Cardiac fibroblast (primary cell): ENCODE results near the gene GRHPR.
"Not testable (repeated sequence)": the region's sequence is repeated elsewhere in the genome, so short reads cannot be mapped to it uniquely, and the experiment has no call there.

Source experiments
- DNase-seq, 2 donors: peaks; one replicate each; pipeline versions ENCODE4 v3.0.0 to v3.0.0-alpha.2; 2010; ENCODE audit warnings: low read depth in 2 of 2
- H3K4me3 ChIP-seq, 2 donors: replicated peaks in 1 of 2; 1 replicate in 1 of 2; 2 replicates in 1 of 2; pipeline ENCODE4 v1.5.1; 2011; ENCODE audit warnings: low read depth in 2 of 2, low read length in 2 of 2, mild to moderate bottlenecking in 2 of 2, moderate library complexity in 1 of 2
- CTCF ChIP-seq: IDR thresholded peaks from one replicate; pipeline ENCODE4 v1.5.1; 2011; ENCODE audit warnings: low read depth, mild to moderate bottlenecking, low read length, inconsistent platforms

GRHPR gene

GRCh38 chr9:37421914-37422288, 595 bp upstream of the GRHPR start:
- DNase-seq = no peak
- no peak for TF ChIP-seq CTCF
- H3K4me3 ChIP-seq = peak overlapping the region; percentile 71 to 76

GRCh38 chr9:37423508-37423907, 1.0 kb downstream of the GRHPR start:
- no peak for DNase-seq
- TF ChIP-seq CTCF = no peak
- H3K4me3 ChIP-seq = peak overlapping the region; percentile 71 to 76

- no peak for TF ChIP-seq CTCF
- peak overlapping the region in 1 of 2 donors; percentile 13 for H3K4me3 ChIP-seq
- no peak for DNase-seq
Observed at GRCh38 chr9:37424204-37424685, 1.7 kb downstream of the GRHPR start.

GRCh38 chr9:37424686-37425297, 2.3 kb downstream of the GRHPR start:
- no peak overlapping the region for H3K4me3 ChIP-seq
- no peak for DNase-seq
- TF ChIP-seq CTCF = no peak

- no peak overlapping the region for H3K4me3 ChIP-seq
- no peak for DNase-seq
- no peak for TF ChIP-seq CTCF
Observed at GRCh38 chr9:37425298-37425752, 2.8 kb downstream of the GRHPR start.

GRCh38 chr9:37426431-37426830, 3.9 kb downstream of the GRHPR start:
- not testable (repeated sequence) for H3K4me3 ChIP-seq, DNase-seq

- no peak for DNase-seq
- no peak overlapping the region for H3K4me3 ChIP-seq
- TF ChIP-seq CTCF = no peak
Observed at GRCh38 chr9:37426846-37427245, 4.3 kb downstream of the GRHPR start.
